HEK293 (cell line): ENCODE results near the gene DDR2.
"Not testable (repeated sequence)": the region's sequence is repeated elsewhere in the genome, so short reads cannot be mapped to it uniquely, and the experiment has no call there.

Experiments used
- CTCF ChIA-PET: fragments of 350-600 bp; formaldehyde crosslinking; extraction: SDS; loops from one replicate; lab custom pipeline; 2021; ENCODE audit warnings: antibody characterized with exemption; lab: Yijun Ruan, JAX
- POLR2A ChIA-PET: fragments of 300-600 bp; formaldehyde crosslinking; extraction: SDS; loops from one replicate; lab custom pipeline; 2020; ENCODE audit warnings: antibody characterized with exemption, inconsistent platforms; lab: Yijun Ruan, JAX
- H3K27ac ChIP-seq: fragments of 200-500 bp; sonication (Bioruptor generic); 2 replicates; pipeline ENCODE4 v1.5.1; 2014; ENCODE audit warnings: low read depth, low read length, control low read depth, inconsistent platforms; ENCODE audit errors: extremely low read depth
- H3K36me3 ChIP-seq, 2 experiments: fragments of 200-500 bp in 1 of 2; sonication (Bioruptor generic) in 1 of 2; 1 replicate in 1 of 2; 2 replicates in 1 of 2; pipeline ENCODE4 v1.5.1; 2014 to 2017; ENCODE audit warnings: inconsistent platforms in 2 of 2, low read length in 2 of 2; ENCODE audit not compliant: control insufficient read depth in 2 of 2, insufficient read depth in 1 of 2
- H3K4me1 ChIP-seq: fragments of 200-500 bp; sonication (Bioruptor generic); 2 replicates; pipeline ENCODE4 v1.5.1; 2014; ENCODE audit warnings: mild to moderate bottlenecking, low read length, inconsistent platforms; ENCODE audit not compliant: control insufficient read depth, insufficient read depth
- H3K4me3 ChIP-seq: 2 replicates; pipeline ENCODE4 v1.5.1; 2011; ENCODE audit warnings: low read depth, mild to moderate bottlenecking, control low read depth, low read length, moderate library complexity
- H3K9me3 ChIP-seq: fragments of 200-500 bp; sonication (Bioruptor generic); 2 replicates; pipeline ENCODE4 v1.5.1; 2014; ENCODE audit warnings: low read depth, low read length, inconsistent platforms; ENCODE audit not compliant: control insufficient read depth, insufficient read depth
- GLIS1 ChIP-seq: fragments of 450-650 bp; formaldehyde crosslinking; IDR thresholded peaks from 2 replicates; pipeline ENCODE4 v1.5.1; 2016; ENCODE audit warnings: missing biosample characterization, missing genetic modification characterization
- GLIS2 ChIP-seq: fragments of 450-650 bp; formaldehyde crosslinking; IDR thresholded peaks from 2 replicates; pipeline ENCODE4 v1.5.1; 2016; ENCODE audit warnings: missing biosample characterization, missing genetic modification characterization
- HOXD13 ChIP-seq: sonication (generic); formaldehyde crosslinking; IDR thresholded peaks from 2 replicates; pipeline ENCODE4 v1.8.0; 2022; ENCODE audit warnings: missing genetic modification reagents, borderline replicate concordance
- MZF1 ChIP-seq: fragments of 450-650 bp; formaldehyde crosslinking; IDR thresholded peaks from 2 replicates; pipeline ENCODE4 v1.5.1; 2017; ENCODE audit warnings: missing biosample characterization, missing genetic modification characterization, borderline replicate concordance
- OSR2 ChIP-seq: fragments of 450-650 bp; formaldehyde crosslinking; IDR thresholded peaks from 2 replicates; pipeline ENCODE4 v1.5.1; 2016; ENCODE audit warnings: missing biosample characterization, missing genetic modification characterization
- OVOL3 ChIP-seq: fragments of 450-650 bp; formaldehyde crosslinking; IDR thresholded peaks from 2 replicates; pipeline ENCODE4 v1.5.1; 2016; ENCODE audit warnings: missing biosample characterization, missing genetic modification characterization
- SCRT2 ChIP-seq: fragments of 450-650 bp; formaldehyde crosslinking; IDR thresholded peaks from 2 replicates; pipeline ENCODE4 v1.5.1; 2016; ENCODE audit warnings: missing biosample characterization, missing genetic modification characterization
- ZBTB44 ChIP-seq: fragments of 450-650 bp; IDR thresholded peaks from 2 replicates; pipeline ENCODE4 v1.5.1; 2018; ENCODE audit warnings: missing biosample characterization, mild to moderate bottlenecking, missing genetic modification characterization
- ZBTB8A ChIP-seq: fragments of 450-650 bp; formaldehyde crosslinking; IDR thresholded peaks from 2 replicates; pipeline ENCODE4 v1.5.1; 2016; ENCODE audit warnings: missing biosample characterization, missing genetic modification characterization
- ZNF146 ChIP-seq: fragments of 450-650 bp; formaldehyde crosslinking; IDR thresholded peaks from 2 replicates; pipeline ENCODE4 v1.5.1; 2016; ENCODE audit warnings: missing biosample characterization, missing genetic modification characterization
- ZNF184 ChIP-seq: fragments of 450-650 bp; IDR thresholded peaks from 2 replicates; pipeline ENCODE4 v1.5.1; 2018; ENCODE audit warnings: missing biosample characterization, mild to moderate bottlenecking, missing genetic modification characterization
- ZNF211 ChIP-seq: fragments of 450-650 bp; formaldehyde crosslinking; IDR thresholded peaks from 2 replicates; pipeline ENCODE4 v1.5.1; 2016; ENCODE audit warnings: low read depth, missing biosample characterization, missing genetic modification characterization
- ZNF26 ChIP-seq: fragments of 450-650 bp; formaldehyde crosslinking; IDR thresholded peaks from 2 replicates; pipeline ENCODE4 v1.5.1; 2016; ENCODE audit warnings: missing biosample characterization, missing genetic modification characterization
- ZNF335 ChIP-seq: fragments of 450-650 bp; formaldehyde crosslinking; conservative IDR thresholded peaks from 2 replicates; pipeline ENCODE4 v1.5.1; 2016; ENCODE audit warnings: missing biosample characterization, missing genetic modification characterization
- ZNF530 ChIP-seq: fragments of 450-650 bp; formaldehyde crosslinking; IDR thresholded peaks from 2 replicates; pipeline ENCODE4 v1.5.1; 2016; ENCODE audit warnings: low read depth, missing biosample characterization, missing genetic modification characterization
- ZNF549 ChIP-seq: fragments of 450-650 bp; IDR thresholded peaks from 2 replicates; pipeline ENCODE4 v1.5.1; 2018; ENCODE audit warnings: missing biosample characterization, missing genetic modification characterization, mild to moderate bottlenecking, inconsistent platforms, moderate library complexity
- ZNF558 ChIP-seq: fragments of 450-650 bp; formaldehyde crosslinking; IDR thresholded peaks from 2 replicates; pipeline ENCODE4 v1.5.1; 2016; ENCODE audit warnings: missing biosample characterization, missing genetic modification characterization
- ZNF621 ChIP-seq: fragments of 450-650 bp; formaldehyde crosslinking; IDR thresholded peaks from 2 replicates; pipeline ENCODE4 v1.5.1; 2017; ENCODE audit warnings: missing biosample characterization, missing genetic modification characterization
- ZNF677 ChIP-seq: fragments of 450-650 bp; IDR thresholded peaks from 2 replicates; pipeline ENCODE4 v1.5.0; 2018; ENCODE audit warnings: missing biosample characterization, mild to moderate bottlenecking, missing genetic modification characterization, moderate library complexity
- ZNF768 ChIP-seq: fragments of 450-650 bp; formaldehyde crosslinking; IDR thresholded peaks from 2 replicates; pipeline ENCODE4 v1.5.1; 2018; ENCODE audit warnings: missing biosample characterization, mild to moderate bottlenecking, missing genetic modification characterization
- ZSCAN23 ChIP-seq: fragments of 450-650 bp; formaldehyde crosslinking; IDR thresholded peaks from 2 replicates; pipeline ENCODE4 v1.5.1; 2016; ENCODE audit warnings: missing biosample characterization, missing genetic modification characterization
- TF ChIP-seq, protein P1 (sequence below): fragments of 450-650 bp; formaldehyde crosslinking; IDR thresholded peaks from 2 replicates; pipeline ENCODE4 v1.5.1; 2017; ENCODE audit warnings: missing biosample characterization, missing genetic modification characterization
- TF ChIP-seq, protein P2 (sequence below): fragments of 450-650 bp; formaldehyde crosslinking; conservative IDR thresholded peaks from 2 replicates; pipeline ENCODE4 v1.5.1; 2016; ENCODE audit warnings: low read depth, missing biosample characterization, missing genetic modification characterization

The DDR2 gene

DNA sequence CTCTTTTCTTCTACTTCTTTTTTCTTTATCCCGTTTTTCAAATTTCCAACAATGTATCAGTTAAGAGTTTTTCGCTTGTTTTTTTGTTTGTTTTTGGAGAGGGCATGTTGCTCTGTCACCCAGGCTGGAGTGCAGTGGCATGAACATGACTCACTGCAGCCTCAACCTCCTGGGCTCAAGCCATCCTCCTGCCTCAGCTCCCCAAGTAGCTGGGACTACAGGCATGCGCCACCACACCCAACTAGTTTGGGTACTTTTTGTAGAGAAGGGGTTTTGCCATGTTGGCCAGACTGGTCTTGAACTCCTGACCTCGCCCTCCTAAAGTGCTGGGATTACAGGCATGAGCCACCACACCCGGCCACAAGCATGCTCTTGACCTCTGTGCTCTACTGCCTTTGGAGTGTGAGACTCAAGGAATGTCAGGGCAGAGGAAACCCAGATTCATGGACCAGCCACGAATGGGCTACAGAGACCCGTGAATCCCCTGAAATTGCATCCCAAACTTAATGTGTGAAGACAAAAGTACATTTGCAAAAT is 93.1 kb downstream of the DDR2 start:
- ChIA-PET POLR2A (no interaction called here), CTCF (no interaction called here)
- H3K4me1 ChIP-seq, result no peaks in the 10 kb centered on the region
- no peaks in the 10 kb centered on the region for H3K9me3 ChIP-seq
- H3K4me3 ChIP-seq, result no peak overlapping the region
- no peak for TF ChIP-seq OSR2 (tag by site-specific recombination)
- TF ChIP-seq ZNF621 (tag by site-specific recombination), result no peak
- TF ChIP-seq ZNF530 (tag by site-specific recombination), result no peak
- TF ChIP-seq ZSCAN23 (tag by site-specific recombination), result no peak
- no peak for TF ChIP-seq GLIS2
- TF ChIP-seq OVOL3, result no peak
- TF ChIP-seq ZNF146, result no peak
- no peak for TF ChIP-seq ZNF768
- TF ChIP-seq ZNF26, result no peak
- TF ChIP-seq ZNF184 (tag by site-specific recombination), result no peak
- TF ChIP-seq ZNF677, result no peak
- no peak for TF ChIP-seq ZNF335 (tag by site-specific recombination)
- H3K36me3 ChIP-seq, result no peaks in the 10 kb centered on the region
- H3K27ac ChIP-seq, result no peak overlapping the region

DNA sequence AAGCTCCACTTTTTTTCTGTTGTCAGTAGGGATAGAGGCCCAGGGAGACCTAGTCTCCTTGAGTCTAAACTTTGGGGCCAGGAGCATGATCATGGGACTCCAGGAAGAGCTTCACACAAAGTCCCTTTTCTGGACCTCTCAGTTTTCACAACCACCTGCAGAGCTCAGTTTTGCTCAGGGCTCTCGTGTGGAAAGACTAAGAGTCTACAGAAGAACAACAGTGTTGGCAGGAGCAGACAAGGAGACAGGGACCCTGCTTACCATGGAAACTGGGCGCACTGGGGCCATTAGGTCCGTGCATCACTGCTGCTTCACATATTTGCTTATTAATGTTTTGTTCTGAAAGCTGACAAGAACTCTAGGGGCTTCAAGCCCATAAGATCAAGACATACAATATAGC is 94.3 kb downstream of the DDR2 start:
- Histone ChIP-seq H3K9me3 (no peaks in the 10 kb centered on the region), H3K27ac (no peak overlapping the region), H3K4me3 (no peak overlapping the region), H3K36me3 (no peaks in the 10 kb centered on the region), H3K4me1 (no peaks in the 10 kb centered on the region)
- CTCF ChIA-PET, result no interaction called here
- TF ChIP-seq GLIS1 (tag by site-specific recombination), result peak; percentile 64
- no peak for TF ChIP-seq ZNF558
- POLR2A ChIA-PET, result no interaction called here

DNA sequence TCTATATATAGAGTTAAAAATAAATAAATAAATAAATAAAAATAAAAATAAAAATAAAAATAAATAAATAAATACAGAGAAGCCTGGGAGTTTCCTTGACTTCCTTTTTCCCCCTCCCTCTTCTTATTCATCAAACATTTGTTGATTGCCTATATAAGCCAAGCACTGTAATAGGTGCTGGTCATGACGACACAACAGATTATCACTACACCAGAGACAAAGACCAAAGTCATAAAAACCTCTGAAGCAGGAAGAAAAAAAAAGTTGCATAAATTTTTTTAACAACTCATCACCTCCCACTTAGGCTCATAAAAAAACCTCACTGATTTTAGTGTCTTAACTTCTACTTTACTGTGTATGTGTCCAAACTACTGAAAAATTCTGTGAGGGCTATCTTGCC is 95.2 kb downstream of the DDR2 start:
- H3K36me3 ChIP-seq, H3K4me3 ChIP-seq, H3K27ac ChIP-seq, H3K9me3 ChIP-seq, H3K4me1 ChIP-seq, POLR2A ChIA-PET: not testable (repeated sequence)
- CTCF ChIA-PET, result interaction anchor here (0.7 kb wide), 1 partner anchor 444 kb away, joined by 3 read pairs; no protein-coding TSS in a partner anchor

DNA sequence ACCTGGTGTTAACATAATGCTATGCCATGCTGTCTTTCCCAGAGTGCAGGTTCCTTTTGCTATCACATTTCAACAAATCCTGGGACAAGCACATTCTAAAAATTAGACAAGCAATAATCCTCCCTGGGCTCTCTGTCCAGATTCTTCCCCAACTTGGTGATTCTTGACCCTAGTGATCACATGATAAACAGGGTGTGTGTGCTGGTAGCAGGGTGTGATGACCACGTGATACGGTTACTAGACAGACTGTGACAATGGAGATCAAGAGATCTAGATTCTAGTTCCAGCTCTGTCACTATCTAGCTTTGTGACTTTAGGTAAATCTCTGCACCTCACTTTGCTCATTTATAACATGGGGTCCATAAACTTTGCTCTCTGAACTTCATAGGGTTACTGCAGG is 96.3 kb downstream of the DDR2 start:
- Histone ChIP-seq H3K27ac (no peak overlapping the region), H3K36me3 (no peaks in the 10 kb centered on the region), H3K4me3 (no peak overlapping the region), H3K9me3 (no peaks in the 10 kb centered on the region), H3K4me1 (no peaks in the 10 kb centered on the region)
- POLR2A ChIA-PET, result no interaction called here
- CTCF ChIA-PET, result interaction anchor here (0.6 kb wide), 1 partner anchor 334 kb away, joined by 3 read pairs; no protein-coding TSS in a partner anchor
- TF ChIP-seq ZBTB44 (tag by site-specific recombination) (no peak), ZSCAN23 (tag by site-specific recombination) (no peak), ZNF549 (tag by site-specific recombination) (no peak), HOXD13 (no peak), ZBTB8A (tag by site-specific recombination) (no peak), MZF1 (no peak), SCRT2 (tag by site-specific recombination) (no peak), ZNF211 (tag by site-specific recombination) (no peak)
- TF ChIP-seq, protein P1, sequence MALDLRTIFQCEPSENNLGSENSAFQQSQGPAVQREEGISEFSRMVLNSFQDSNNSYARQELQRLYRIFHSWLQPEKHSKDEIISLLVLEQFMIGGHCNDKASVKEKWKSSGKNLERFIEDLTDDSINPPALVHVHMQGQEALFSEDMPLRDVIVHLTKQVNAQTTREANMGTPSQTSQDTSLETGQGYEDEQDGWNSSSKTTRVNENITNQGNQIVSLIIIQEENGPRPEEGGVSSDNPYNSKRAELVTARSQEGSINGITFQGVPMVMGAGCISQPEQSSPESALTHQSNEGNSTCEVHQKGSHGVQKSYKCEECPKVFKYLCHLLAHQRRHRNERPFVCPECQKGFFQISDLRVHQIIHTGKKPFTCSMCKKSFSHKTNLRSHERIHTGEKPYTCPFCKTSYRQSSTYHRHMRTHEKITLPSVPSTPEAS (tag by site-specific recombination), result no peak
- TF ChIP-seq, protein P2, sequence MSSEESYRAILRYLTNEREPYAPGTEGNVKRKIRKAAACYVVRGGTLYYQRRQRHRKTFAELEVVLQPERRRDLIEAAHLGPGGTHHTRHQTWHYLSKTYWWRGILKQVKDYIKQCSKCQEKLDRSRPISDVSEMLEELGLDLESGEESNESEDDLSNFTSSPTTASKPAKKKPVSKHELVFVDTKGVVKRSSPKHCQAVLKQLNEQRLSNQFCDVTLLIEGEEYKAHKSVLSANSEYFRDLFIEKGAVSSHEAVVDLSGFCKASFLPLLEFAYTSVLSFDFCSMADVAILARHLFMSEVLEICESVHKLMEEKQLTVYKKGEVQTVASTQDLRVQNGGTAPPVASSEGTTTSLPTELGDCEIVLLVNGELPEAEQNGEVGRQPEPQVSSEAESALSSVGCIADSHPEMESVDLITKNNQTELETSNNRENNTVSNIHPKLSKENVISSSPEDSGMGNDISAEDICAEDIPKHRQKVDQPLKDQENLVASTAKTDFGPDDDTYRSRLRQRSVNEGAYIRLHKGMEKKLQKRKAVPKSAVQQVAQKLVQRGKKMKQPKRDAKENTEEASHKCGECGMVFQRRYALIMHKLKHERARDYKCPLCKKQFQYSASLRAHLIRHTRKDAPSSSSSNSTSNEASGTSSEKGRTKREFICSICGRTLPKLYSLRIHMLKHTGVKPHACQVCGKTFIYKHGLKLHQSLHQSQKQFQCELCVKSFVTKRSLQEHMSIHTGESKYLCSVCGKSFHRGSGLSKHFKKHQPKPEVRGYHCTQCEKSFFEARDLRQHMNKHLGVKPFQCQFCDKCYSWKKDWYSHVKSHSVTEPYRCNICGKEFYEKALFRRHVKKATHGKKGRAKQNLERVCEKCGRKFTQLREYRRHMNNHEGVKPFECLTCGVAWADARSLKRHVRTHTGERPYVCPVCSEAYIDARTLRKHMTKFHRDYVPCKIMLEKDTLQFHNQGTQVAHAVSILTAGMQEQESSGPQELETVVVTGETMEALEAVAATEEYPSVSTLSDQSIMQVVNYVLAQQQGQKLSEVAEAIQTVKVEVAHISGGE (tag by site-specific recombination), result no peak
